ENCODE data around the gene TPRG1L.

TPRG1L gene

DNA sequence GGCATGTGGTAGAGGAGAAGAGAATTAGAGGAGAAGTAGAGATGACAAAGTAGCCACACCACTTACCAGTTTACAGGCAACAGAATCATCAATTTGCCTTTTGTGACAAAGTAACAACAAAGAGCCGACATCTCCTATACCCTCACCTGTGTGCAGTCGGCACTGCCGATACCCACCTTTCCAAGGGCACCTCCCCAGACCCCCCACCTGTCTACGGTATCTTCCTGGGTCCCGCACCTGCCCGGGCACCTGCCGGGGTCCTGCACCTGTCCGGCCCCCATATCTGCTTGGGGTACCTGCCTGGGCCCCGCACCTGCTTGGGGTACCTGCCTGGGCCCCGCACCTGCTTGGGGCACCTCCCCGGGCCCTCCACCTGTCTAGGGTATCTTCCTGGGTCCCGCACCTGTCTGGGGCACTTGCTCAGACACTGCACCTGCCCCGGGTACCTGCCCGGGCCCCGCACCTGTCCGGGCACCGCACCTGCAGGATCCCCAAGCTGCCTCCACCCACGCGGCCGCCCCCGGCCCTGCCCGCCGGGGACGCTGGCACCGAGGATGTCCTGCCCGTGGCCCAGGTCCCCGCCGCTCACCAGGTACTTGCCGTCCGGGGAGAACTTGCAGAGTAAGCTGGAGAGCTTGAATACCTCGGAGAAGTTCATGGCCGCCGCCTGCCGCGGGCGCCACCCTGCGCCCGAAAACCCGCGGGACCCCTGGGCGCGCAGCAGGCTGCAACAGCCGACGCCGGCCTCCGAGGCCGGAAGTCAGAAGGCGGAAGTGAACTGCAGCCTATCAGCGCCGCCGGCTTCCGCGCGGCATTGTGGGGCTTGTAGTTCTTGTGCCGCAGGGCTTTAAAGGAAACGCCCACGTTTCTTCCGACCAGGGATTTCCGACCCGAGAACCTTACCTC lies 24.8 kb downstream of the TPRG1L start, which contains the start of gene WRAP73:
Gene WRAP73 (minus strand): TSS at position 762 of the 906 bp plus-strand sequence. CDS start 104 bp downstream, at position 658.
- DNase-seq: peak; percentile 84

DNA sequence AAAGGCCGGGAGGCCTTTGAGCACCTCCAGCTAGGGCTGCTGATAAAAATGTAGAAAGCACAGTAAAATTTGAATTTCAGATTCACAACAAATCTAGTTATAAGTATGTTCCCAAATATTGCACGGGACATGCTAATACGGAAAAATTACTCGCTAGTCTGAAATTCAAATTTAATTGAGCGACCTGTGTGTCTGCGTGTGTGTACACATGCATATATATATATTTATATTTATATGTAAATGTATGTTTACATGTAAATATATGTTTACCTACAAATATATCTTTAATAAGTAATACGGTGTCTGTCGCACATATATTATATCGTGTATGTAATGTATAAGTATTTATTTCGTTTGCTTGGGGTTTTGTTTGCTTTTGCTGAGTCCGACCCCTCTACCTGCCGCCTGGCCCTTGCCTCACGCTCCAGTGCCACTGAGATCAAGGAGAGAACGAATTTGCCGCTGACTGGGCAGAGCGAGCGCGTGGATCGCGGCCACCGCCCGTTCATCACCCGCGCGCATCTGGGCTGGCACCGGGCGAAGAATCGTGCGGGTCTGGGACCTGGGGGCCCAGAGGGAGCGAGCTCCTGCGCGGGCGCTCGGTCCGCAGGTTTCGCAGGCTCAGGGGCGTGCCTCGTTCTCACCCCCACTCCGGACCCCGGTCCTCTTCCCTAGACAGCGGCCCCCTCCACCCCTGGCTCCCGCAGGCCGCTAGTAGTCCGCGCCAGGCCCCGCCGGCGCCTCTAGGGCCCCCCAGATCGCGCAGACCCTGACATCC lies 25.6 kb downstream of the TPRG1L start:
- no peak for DNase-seq

DNA sequence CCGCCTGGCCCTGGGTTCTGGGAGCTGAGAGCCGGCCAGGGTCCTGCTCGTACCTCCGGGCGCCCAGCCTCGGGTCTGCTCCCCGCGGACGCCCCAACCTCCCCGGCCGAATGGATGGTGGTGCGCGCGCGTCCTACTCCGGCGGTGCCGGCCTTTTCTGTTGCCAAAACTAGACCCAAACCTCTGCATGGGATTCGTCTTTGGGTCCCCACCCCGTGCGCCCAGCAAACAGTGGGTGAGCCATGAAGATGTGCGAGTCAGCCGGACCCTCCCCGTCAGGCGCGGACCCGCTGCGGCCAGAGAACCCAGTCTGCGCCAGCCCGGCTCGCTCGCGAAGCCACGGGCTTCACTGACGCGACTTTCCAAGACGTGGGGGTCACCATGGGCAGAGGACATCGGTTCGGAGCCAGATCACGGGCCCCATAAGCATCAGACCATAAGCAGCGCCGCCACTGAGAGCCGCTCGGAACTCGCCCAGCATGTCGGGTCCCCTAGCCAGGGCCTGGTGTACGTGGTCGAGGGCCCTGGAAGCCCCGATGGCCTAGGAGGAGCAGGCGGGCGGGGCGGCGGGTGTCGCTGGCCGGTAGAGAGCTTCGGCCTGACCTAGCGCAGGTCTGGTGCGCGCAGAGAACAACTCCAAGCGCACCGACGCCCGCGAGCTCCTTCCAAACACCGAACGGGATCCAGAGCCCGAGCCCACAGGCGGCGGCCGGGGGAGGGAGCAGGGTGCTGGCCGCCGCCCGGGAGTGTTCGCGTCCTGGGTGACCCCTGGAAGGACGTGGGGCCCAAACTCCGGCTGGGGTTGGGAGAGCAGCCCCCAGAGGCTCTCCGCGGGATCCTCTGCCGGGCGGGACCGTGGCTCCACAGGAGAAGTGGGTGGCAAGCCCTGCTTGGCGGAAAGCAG lies 26.5 kb downstream of the TPRG1L start:
- no peak for DNase-seq

DNA sequence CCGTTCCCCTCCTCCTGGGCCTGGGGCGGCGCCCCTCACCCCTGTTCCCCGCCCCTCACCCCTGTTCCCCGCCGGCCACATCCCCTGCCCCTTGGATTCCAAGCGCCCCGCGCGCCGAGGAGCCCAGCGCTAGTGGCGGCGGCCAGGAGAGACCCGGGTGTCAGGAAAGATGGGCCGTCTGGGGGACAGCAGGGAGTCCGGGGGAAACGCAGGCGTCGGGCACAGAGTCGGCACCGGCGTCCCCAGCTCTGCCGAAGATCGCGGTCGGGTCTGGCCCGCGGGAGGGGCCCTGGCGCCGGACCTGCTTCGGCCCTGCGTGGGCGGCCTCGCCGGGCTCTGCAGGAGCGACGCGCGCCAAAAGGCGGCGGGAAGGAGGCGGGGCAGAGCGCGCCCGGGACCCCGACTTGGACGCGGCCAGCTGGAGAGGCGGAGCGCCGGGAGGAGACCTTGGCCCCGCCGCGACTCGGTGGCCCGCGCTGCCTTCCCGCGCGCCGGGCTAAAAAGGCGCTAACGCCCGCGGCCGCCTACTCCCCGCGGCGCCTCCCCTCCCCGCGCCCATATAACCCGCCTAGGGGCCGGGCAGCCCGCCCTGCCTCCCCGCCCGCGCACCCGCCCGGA lies 27.2 kb downstream of the TPRG1L start, which contains the start of gene TP73:
Gene TP73 (plus strand): TSS at position 587 of the 618 bp plus-strand sequence. CDS start 29,850 bp downstream, outside the sequence.
- DNase-seq: no peak

DNA sequence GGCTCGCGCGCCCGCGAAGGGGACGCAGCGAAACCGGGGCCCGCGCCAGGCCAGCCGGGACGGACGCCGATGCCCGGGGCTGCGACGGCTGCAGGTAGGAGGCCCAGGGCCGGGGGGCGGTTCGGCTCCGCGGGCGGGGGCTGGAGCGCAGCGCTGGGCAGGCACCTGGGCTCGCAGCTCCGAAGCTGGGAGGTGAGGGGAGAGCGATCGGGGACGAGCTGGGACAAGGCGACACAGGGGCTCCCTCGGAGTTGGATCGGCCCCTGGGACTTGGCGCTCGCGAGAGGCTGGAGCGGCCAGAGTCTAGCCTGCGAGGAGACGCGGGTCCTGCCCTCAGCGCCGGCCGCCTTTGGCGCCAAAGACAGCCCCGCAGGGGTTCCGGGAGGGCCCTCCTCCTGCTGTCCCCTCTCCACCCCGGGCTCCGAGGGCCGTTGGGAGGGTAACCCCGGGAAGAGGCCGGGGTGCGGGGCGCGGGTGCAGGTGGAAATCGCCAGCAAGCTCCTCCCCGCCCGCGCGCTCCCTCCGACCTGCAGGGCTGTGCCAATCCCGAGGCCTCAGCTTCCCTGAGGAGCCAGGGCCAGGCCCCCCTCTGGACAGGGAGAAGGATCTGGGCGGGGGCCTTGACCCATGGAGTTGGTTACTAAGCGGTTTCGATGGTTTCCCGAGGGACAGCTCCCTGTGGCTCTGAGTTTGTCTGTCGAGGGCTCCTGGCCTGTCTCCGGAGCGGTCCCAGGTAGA lies 27.9 kb downstream of the TPRG1L start:
- no peak for DNase-seq

DNA sequence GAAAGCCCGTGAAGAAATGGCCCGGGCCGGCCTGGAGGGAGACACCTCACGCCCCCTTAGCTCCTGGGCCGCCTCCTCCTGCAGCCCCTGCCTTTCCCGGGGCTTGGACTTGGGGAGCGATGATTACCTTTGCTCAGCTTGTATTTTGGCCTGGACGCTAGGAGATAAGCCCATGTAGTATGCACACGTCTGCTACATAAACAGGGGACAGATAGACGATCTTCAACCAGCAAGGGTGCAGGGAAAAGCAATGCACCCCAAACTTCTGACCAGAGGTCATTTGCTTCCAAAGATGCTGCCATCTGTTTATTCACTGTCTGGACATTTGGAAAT lies 28.4 kb downstream of the TPRG1L start:
- no peak for DNase-seq

DNA sequence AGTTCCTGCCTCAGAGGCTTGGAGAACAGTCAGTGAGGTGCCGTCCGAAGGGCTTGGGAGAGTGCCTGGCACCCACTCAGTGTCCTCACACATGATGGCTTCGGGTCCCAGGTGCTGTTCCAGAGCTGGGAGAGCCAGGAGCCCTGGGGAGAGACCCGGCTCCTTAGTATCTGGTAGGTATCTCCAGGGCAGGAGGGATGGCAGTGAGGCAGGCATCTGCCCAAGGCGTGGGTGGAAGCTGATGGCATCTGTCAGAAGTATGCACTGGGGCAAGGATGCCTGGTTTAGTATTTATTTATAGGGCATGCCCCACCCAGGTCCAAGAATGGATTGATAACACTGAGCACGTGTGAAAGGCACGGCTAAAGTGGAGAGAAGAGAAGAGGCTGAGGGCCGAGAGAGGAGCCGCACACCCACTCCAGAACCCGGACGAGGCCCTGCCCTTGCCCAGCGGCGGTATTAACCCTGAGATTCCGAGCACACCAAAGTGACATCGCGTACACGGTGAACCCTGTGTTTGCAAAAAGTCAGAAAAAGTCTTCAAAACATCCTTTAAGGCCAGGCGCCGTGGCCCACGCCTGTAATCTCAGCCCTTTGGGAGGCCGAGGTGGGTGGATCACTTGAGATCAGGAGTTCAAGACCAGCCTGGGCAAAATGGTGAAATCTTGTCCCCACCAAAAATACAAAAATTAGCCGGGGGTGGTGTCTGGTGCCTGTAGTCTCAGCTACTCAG lies 29.9 kb downstream of the TPRG1L start:
- no peak for DNase-seq

DNA sequence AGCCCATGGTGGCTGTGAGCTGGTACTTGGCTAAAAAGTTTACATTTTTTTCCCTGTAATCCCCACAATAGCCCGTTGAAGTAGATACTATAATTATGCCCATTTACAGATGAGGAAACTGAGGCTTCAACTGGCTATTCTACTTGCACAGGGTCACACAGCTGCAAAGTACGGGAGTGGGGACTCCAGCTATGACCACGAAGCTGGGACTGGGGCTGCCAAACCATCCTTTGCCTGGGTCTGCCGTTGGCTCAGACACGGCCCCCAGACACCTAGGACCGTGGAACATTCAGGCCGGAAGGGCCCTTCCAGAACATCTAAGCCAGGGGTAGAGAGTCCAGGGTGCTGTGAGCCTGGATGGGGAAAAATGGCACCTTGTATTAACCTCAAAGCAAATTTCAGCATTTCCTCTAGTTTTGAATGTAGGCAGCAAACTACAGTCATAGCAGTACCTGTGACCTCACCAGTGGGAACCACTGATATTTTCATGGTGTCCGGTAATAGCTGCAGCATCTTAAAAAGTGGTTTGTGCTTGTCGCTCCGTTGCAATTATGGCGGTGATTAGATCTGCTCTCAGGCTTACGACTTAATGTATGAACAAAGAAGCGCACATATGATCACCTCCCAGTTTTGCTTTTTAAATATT lies 31.8 kb downstream of the TPRG1L start:
- DNase-seq: no peak

DNA sequence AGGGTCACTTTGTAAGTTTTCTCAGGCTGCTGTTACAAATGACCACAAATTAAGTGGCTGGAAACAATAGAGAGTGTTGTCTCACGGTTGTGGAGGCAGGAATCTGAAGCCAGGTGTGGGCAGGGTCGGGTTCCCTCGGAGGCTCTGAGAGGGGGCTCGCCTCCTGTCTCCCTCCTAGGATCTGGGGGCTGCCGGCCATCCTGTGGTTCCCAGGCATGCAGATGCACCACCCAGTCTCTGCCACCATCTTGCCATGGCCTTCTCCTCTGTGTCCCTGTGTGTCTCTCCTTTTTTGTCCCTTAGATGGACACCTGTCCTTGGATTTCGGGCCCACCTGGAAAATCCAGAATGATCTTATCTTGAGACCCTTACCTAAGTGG lies 32.3 kb downstream of the TPRG1L start:
- no peak for DNase-seq

DNA sequence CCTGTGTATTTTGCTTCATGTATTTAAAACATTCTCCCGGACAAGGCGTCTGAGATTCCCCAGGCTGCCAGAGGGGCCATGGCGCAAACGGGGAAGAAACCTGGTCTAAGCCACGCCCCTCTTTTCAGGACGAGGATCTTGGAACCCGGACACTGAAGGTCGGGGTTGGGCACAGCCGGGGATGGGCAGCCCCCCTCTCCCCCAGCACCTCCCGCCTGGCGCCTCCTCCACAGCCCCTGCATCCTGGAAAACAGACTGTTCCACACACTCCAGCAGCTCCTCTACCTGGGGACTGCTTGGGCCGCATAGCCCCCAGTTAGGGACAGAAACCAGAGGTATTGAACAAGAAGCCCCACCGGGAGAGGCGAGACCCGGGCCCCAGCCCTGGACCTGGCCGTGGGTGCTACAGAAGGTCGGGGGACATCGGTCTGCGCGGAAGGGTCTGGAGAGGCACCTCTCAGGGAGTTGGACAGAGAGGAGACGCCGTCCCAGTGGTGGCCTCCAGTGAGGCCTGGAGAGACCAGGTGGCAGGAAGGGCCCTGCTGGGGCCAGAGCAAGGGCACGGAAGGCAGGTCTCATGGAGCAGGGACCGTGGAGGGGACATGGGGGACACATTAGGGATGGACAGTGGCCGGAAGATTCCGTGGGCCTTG lies 32.9 kb downstream of the TPRG1L start:
- no peak for DNase-seq

DNA sequence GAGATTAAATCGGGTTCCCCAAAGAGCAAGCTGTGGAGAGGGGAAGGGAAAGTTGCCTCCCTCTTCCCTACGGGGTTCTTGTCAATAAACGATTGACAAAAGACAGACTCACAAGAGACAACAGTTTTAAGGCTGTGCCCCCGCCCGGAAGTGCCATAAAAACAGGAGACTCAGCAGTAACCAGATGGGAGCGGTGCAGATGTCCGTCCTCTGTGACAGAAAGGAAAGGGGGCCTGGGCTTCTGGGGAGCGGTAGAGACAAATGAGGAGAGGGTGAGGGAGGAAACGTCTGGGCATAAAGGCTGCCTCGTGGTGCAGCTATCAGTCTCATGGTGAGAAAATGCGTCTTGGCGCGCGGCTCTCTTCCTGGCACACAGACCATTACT lies 33.4 kb downstream of the TPRG1L start:
- no peak for DNase-seq

DNA sequence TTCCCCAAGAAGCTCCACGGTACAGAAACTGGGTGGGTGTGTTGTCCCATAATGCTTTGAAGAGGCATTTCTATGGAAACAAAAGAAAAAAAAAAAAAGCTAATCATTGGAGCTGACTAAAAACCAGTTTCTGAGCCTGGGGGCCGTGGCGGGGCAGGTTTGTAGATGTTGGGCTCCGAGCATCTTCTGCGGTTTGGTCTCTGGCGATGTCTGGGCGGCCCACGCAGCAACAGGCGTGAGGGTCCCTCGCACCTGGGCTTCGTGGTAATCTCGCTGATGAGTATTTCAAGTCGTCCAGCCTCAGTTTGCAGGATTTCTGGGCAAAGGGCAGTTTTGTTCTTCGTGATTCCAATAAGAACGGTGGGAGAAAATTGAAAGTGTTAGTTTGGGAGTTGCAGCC lies 34.3 kb downstream of the TPRG1L start:
- no peak for DNase-seq

DNA sequence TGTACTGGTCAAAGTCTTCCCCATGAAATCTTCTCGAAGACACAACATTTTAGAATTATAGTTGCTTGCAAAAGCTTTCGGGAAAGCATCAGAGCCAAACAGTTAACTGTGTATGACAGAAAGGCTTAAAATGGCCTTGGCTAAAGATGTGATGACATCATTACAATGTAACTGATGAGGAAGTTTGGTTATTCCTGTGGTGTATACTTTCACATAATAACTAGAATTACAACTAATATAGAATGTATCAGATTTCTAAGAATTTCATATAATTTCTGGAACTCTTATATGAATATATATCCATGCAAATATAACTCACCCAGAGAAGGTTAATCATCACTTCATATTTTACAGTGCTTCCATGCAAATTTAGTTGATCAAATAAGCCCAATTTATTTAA lies 35.9 kb downstream of the TPRG1L start:
- DNase-seq: no peak

DNA sequence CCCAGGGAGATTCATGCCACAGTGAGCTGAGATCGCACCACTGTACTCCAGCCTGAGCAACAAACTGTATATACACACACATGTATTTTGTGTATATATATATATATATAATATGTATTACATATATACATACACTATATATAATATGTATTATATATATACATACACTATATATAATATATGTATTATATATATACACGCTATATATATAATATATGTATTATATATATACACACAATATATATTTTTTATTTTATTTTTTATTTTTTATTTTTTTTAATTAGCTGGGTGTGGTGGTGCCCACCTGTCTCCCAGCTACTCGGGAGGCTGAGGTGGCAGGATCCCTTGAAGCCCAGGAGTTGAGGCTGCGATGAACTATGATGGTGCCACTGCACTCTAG lies 36.8 kb downstream of the TPRG1L start:
- DNase-seq: no peak

DNA sequence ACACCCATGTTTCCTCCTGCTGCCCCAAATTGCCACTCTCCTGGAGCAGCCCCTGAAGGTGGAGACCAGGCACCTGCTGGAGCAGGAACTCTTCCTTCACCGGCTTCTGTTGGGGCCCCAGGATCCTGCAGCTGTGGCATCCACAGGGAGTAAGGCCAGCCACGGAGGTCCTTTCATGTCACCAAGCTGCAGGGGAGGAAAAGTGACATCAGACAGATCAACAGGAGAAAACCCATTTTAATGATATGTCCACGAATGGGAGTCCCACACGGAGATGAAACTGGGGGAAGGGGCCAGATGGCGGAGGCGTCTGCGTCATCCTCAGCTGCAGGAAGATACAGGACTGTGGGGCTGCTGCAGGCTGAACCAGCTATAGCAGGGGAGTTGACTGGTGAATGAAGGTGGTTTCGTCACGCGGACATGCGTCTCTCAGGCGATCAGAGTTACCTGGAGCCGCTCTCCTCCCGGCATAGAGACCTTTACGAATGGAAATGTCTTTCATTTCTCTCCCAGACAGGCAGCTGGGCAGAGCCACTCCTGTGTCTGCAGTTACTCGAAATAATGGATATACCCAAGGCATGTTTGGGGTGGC lies 37.4 kb downstream of the TPRG1L start:
- no peak for DNase-seq

DNA sequence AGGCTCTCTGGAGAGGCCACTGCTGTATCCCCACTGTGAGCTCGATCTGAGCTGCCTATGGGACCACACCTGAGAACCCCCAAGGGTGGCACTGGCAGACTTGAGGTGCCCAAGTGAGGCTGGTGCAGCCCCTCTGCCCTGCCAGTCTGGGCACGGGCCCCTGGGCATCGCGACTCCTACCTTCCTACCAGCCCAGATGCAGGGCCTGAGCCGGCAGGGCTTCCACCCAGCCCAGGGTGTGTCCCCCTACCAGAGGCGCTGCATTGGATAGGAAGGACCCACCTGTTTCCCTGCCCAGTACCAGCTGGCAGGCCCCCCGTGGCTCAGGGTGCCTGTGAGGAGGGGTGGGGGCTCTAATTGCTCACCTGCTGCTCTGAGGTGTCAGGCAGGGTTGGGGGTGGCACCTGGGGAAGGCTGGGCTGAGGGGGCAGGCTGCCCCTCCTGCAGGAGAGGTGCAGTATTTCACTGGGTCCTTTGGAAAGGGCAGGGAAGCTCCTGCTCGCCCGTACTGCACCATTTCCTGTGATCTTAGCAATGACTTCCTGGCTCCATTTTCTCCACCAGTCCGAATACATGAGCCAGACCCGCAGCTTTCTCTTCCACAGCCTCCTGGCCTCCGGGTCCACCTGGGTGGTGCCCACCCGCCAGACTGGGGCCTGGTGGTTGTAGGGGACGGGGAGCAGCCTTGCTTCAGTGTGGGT lies 39.3 kb downstream of the TPRG1L start:
- no peak for DNase-seq

DNA sequence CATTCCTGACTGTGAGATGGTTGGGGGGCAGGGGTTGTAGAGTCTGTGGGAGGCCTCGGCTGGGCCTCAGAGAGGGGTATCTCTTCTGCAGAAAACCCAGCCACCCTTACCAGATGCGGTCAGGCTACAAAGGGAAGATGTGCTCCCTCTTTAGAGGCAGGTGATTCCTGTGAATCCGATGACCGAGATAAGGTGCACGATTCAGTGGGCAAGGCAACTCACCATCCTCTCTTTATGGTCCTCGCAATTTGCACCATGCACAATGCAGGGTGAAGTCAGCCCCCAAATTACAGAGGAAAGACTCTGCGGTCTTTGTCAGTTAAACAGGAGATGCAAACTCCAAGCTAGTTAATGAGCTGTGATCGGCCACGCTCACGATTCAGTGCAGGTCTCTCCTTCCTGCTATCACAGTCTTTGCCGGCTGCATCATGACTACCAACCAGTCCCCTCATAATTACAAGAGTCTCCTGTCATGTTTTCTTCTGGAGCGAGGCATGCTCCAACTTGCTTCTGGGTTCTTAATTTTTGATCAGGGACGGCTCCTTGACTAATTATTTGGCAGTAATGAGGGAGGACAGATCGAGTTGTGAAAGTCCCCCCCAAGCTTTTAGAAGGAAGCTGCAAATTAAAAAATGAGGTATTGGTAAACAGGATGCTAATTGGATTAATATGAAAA lies 40.0 kb downstream of the TPRG1L start:
- no peak for DNase-seq

DNA sequence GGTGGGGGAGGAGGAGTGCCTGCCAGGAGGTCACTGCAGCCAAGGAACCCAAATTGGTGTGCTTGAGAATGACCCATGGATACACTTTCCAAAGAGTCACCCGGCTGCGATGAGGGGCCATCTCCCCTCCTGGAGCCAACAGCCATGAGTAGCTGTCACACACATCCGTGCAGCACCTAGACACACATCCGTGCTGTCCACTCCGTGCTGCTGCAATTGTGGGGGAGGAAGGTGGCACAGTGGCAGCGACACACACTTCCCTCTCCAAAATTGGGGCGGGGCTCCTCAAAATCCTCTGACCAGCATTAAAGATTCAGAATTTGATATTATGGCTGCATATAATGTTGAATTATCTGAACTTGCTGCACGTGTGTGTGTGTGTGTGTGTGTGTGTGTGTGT lies 43.3 kb downstream of the TPRG1L start:
- DNase-seq: no peak

Data from HCEC 1CT (cell line).